Occipital lobe (tissue), 2 donors: Measurements from ENCODE around the gene FGF1. TPM values are rescaled to one million over a fixed set of nuclear protein-coding genes. Genes with fewer than 3 reads are reported as not detected.

Source experiments
- DNase-seq: peaks from one replicate; lab custom pipeline; 2025; lab: John Stamatoyannopoulos, UW
- total RNA-seq: library from RNA; depleted of rRNA; stranded (reverse); fragments of >200 nt; gene quantifications from one replicate; pipeline ENCODE4 v1.2.3, GENCODE V29; 2014

The FGF1 gene
- total RNA-seq, result 6.9 TPM

- peak; percentile 27 for DNase-seq
Measured at GRCh38 chr5:142685418-142686209, at the start of gene FGF1. Gene FGF1, minus strand, starts transcription at chr5:142686090. Its CDS starts 71,963 bp downstream, at chr5:142614127.

GRCh38 chr5:142727735-142728047 is 41.8 kb upstream of the FGF1 start:
- DNase-seq, result no peak

- no peak for DNase-seq
Measured at GRCh38 chr5:142726188-142726731, 40.4 kb upstream of the FGF1 start.

GRCh38 chr5:142725231-142726187 is 39.6 kb upstream of the FGF1 start:
- DNase-seq, result no peak

- DNase-seq, result no peak
Measured at GRCh38 chr5:142724821-142725220, 38.9 kb upstream of the FGF1 start.

- no peak for DNase-seq
Measured at GRCh38 chr5:142722896-142723295, 37.0 kb upstream of the FGF1 start.

- DNase-seq, result no peak
Measured at GRCh38 chr5:142722146-142722545, 36.3 kb upstream of the FGF1 start.

- peak; percentile 34 for DNase-seq
Measured at GRCh38 chr5:142720641-142721271, 34.9 kb upstream of the FGF1 start.

GRCh38 chr5:142719836-142720370 is 34.0 kb upstream of the FGF1 start:
- DNase-seq, result no peak

- DNase-seq, result no peak
Measured at GRCh38 chr5:142717582-142718215, 31.8 kb upstream of the FGF1 start.

GRCh38 chr5:142716963-142717362 is 31.1 kb upstream of the FGF1 start:
- peak; percentile 64 for DNase-seq

GRCh38 chr5:142715291-142715690 is 29.4 kb upstream of the FGF1 start:
- no peak for DNase-seq

GRCh38 chr5:142713121-142713706 is 27.3 kb upstream of the FGF1 start:
- DNase-seq, result peak; percentile 85

GRCh38 chr5:142703153-142703552 is 17.3 kb upstream of the FGF1 start:
- no peak for DNase-seq

- DNase-seq, result no peak
Measured at GRCh38 chr5:142701673-142702311, 15.9 kb upstream of the FGF1 start.

GRCh38 chr5:142700566-142700965 is 14.7 kb upstream of the FGF1 start:
- DNase-seq, result no peak

- DNase-seq, result peak; percentile 68
Measured at GRCh38 chr5:142699184-142699720, 13.4 kb upstream of the FGF1 start.

- DNase-seq, result no peak
Measured at GRCh38 chr5:142698447-142699183, 12.7 kb upstream of the FGF1 start.
